ENCODE data around the gene IRAG1. TPM values are rescaled to one million over a fixed set of nuclear protein-coding genes. Genes with fewer than 3 reads are reported as not detected.

Gene IRAG1
- total and polyA plus RNA-seq, 2 of the 13 experiments (the other 11 are each of a cell fraction or from before 2014, with no cell fraction given), result 0.13 to 0.20 TPM

- TF ChIP-seq GRHL1 (CRISPR knock-in tag; conservative IDR thresholded peaks at IDR 0.05) (no peak), ZNF253 (CRISPR knock-in tag; IDR thresholded peaks at IDR 0.05; ENCODE audit: borderline replicate concordance) (no peak), REST (IDR thresholded peaks at IDR 0.05; ENCODE audit: borderline replicate concordance in 1 of 2, low read depth in 1 of 2, low read length in 2 of 2) (no peak), CREB1 (IDR thresholded peaks at IDR 0.05) (no peak), CREB1 (CRISPR knock-in tag; IDR thresholded peaks at IDR 0.05) (no peak), ZNF589 (CRISPR knock-in tag; conservative IDR thresholded peaks at IDR 0.05) (no peak), ZNF543 (CRISPR knock-in tag; IDR thresholded peaks at IDR 0.05) (no peak), THYN1 (CRISPR knock-in tag; IDR thresholded peaks at IDR 0.05; ENCODE audit: borderline replicate concordance, low read depth) (no peak), IRX3 (CRISPR knock-in tag; IDR thresholded peaks at IDR 0.05; ENCODE audit: borderline replicate concordance, low read depth) (no peak), SOX6 (IDR thresholded peaks at IDR 0.05) (no peak), SOX6 (CRISPR knock-in tag; IDR thresholded peaks at IDR 0.05) (no peak)
Observed at GRCh38 chr11:10686311-10686710, 7.2 kb downstream of the IRAG1 start (continued).
